Raji (cell line): ENCODE measurements around the gene CSF2.

Source experiments
- POLR2A ChIP-seq: IDR thresholded peaks from 2 replicates; pipeline ENCODE4 v1.6.1; 2011; ENCODE audit warnings: low read depth, low read length, control low read depth; ENCODE audit not compliant: insufficient read depth

The CSF2 gene

DNA sequence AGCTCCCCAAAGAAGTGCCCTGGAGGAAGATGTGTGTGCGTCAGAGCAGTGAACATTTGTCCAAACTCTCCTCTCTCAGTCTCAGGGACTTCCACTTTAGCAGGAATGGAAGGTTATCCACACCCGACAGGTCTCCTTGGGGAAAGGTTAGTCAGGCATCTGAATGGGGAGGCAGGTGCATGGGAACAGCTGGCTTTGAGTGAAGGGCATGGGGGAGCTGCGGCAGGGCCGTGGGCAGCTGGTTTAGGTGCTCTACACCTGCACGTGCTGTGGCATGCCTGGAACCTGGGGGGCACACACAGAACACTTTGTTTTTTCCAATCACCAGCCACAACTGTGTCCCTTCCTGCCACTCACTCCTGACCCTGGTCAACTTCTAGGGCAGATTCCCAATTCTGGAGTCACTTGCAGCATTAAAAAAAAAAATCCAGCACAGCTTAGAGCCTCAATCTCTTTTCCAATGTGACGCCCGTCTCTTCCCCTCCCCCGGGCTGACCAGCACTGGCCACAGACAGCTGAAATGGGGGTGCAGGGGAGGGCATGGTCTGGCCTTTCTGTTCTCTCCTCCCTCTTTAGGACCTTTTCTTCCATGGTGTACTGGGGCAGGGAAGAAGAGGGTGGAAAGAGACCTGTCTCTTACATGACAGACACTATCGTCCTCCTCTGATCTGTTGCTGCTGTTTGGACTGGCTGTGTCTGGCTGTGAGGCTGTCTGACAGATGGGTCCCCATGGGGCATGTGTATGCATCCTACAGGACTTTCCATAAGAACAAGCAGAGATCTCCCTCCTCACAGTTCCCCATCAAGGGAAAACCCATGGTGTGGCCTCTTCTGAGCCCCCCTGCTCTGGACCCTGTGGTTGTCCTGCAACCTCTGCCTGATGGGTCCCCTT is 22.7 kb upstream of the CSF2 start:
- TF ChIP-seq POLR2A: no peak

DNA sequence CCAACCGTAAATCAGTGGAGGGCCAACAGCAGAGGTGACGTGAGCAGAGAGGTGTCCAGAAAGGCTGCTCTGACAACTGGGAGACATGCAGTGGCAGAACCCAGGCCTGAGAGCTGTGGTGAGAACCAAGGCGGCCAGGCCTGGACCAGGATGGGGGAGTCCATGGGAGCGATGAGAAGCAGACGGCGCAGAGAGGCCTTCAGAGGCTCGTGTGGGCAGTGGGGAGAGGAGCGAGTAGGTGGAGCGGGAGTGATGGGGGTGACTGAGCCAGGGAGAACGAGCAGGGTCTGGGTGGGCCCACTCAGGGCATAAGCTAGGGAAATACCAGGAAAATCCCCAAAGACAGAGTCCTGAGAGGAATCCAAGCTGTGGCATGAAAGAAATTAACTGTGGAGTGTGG is 21.1 kb upstream of the CSF2 start:
- TF ChIP-seq POLR2A: no peak

DNA sequence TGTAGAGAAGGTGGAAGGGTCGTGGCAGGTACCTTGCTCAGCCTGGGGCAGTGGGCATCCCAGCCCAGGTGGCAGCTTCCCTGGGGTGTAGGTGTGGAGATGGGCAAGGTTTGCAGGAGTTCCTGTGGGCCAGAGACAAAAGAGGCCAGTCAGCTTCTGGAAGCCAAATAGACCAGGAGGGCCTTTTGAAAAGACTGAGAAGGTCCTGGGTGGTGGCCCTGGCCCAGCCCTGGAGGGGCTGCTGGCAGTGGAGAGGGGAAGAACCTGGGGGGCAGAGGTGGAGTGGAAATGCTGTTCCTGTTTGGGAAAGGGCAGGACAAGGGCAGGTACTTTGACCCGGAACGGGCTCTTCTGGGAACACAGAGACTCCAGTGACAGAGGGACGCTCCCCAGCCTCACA is 20.1 kb upstream of the CSF2 start:
- TF ChIP-seq POLR2A: no peak

GRCh38 chr5:132054031-132054696 is 19.4 kb upstream of the CSF2 start:
- TF ChIP-seq POLR2A: no peak

- TF ChIP-seq POLR2A: no peak
Observed at GRCh38 chr5:132054697-132055440, 18.7 kb upstream of the CSF2 start.

- TF ChIP-seq POLR2A: no peak
Observed at GRCh38 chr5:132055441-132055807, 18.2 kb upstream of the CSF2 start.

GRCh38 chr5:132055808-132056609 is 17.6 kb upstream of the CSF2 start:
- no peak for TF ChIP-seq POLR2A

DNA sequence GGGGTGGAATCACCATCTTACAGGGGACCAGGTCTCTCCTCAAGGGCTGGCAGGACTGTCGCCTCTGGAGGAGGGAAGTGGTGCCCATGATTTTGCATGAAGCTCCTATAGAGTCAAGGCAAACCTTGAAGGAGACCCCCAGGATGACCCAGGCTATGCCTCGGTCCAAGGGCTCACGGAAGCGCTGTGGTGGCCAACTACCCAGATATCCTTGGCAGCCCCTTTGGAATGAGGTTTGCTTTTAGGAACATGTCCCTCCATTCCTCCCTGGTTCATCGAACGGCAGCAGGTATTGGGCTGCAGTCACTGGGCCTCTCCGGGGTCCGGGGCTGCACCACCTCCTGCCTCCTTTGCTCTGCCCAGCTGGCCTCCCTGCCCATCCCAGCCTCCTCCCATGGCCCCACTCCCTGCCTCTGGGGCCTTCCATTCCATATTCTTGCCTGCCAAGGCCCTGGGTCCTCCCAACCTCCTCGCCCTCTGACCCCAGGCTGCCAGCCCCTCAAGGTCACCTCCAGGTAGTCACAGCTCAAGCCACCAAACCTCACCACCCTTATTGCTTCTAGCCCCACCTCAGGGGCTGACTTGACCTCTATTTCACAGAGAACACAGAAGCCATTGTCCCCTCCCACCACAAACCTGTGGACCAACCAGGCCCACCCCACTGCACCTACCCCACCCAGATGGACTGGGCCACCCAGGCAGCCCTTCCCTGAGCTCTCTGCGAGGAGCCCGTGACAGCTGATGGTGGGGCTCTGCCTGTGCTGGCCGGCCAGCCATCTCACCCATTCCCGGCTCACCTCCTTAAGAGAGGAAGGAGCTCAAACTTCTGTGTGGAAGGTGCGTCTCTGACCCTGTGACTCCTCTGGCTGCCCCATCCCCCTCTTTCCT is 16.7 kb upstream of the CSF2 start:
- TF ChIP-seq POLR2A: no peak

GRCh38 chr5:132057498-132058255 is 15.9 kb upstream of the CSF2 start:
- TF ChIP-seq POLR2A: no peak

DNA sequence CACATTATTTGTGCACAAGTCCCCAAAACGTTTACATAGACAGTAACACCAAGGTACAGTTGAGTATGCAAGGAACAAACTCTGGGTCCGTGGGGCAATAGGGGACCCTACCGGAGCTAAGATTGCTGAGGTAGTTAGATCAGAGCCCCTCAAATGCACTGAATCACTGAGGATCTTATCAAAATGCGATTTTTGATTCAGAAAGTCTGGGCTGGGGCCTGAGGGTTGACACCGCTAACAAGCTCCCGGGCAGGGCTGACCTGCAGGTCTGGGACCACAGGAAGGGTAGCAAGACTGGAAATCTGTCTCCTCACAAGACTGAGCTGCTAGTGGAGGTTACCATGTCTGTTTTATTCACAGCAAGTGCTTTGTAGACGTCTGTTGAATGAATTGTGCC is 14.9 kb upstream of the CSF2 start:
- TF ChIP-seq POLR2A: no peak

DNA sequence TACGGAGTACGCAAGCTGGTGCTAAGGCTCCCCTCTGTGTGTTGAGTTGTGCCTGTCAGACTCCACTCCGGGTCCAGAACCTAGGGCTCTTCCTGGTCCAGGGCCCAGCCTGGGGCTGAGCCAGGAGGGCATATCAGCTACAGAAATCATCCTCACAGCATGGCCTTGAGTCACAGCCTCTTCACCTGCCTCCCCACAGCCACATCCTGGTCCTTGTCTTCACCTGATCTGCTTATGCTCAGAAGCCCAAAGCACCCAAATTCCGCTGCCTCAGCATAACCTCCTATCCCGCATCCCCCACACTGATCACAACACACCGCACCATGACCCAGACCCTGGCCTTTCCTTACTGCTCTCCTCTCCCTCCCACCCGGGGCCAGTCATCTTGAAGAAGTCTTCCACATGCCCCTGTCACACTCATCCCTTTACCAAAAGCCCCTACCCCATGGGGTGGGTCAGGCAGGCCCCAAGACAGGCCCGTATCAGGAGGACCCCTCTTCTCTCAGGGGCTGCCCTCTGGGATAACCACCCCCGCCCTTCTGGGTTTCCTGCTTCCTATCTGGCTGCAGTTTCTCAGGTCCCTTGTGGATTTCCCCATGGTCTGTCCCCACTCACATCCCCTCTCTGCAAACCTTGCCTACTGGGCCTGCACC is 14.4 kb upstream of the CSF2 start:
- no peak for TF ChIP-seq POLR2A

DNA sequence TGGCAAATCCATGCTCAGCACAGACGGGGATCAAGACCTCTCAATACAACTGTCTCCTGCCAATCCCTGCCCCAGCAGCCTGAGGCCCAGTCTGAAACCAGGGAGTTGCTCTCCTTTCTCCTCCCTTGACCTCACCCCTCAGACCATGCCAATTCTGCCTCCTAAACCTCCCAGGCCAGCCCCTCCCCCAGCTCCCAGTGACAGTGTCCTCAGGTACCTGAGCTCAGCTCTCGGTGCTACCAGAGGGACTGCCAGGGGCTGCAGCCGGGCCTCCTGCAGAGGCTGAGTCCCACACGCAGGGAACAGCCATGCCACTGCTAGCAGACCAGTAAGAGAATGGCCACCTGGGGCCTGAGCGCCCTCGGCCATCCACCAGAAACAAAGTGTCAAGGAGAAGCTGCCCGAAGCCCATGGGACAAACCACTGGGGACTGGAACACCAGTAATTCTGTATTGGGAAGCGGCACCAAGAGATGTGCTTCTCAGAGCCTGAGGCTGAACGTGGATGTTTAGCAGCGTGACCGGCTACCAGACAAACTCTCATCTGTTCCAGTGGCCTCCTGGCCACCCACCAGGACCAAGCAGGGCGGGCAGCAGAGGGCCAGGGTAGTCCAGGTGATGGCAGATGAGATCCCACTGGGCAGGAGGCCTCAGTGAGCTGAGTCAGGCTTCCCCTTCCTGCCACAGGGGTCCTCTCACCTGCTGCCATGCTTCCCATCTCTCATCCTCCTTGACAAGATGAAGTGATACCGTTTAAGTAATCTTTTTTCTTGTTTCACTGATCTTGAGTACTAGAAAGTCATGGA is 13.7 kb upstream of the CSF2 start:
- no peak for TF ChIP-seq POLR2A
